Transverse colon (tissue), 4 donors: ENCODE data around the gene SMARCA2.

Experiments used
- EP300 ChIP-seq: sonication (generic); formaldehyde crosslinking; IDR thresholded peaks from one replicate; pipeline ENCODE4 v1.6.1; 2017; ENCODE audit warnings: antibody characterized with exemption, low read depth
- POLR2A ChIP-seq: fragments of 450-650 bp; IDR thresholded peaks from one replicate; pipeline ENCODE4 v1.6.1; 2016; ENCODE audit warnings: antibody characterized with exemption, mild to moderate bottlenecking, moderate library complexity
- POLR2AphosphoS5 ChIP-seq, 3 donors: sonication (generic); formaldehyde crosslinking; IDR thresholded peaks; one replicate each; pipeline ENCODE4 v1.6.1; 2016; ENCODE audit warnings: antibody characterized with exemption in 3 of 3
- TF ChIP-seq, protein P1 (sequence below), 5 experiments: fragments of 200-600 bp in 3 of 5; fragments of 450-650 bp in 2 of 5; sonication (generic) in 3 of 5; IDR thresholded peaks; 1 replicate in 2 of 5; 2 replicates in 3 of 5; pipeline ENCODE4 v1.5.1; 2016 to 2017; ENCODE audit warnings: antibody characterized with exemption in 5 of 5, inconsistent platforms in 3 of 5, mild to moderate bottlenecking in 2 of 5, moderate library complexity in 1 of 5

- TF ChIP-seq, protein P1, sequence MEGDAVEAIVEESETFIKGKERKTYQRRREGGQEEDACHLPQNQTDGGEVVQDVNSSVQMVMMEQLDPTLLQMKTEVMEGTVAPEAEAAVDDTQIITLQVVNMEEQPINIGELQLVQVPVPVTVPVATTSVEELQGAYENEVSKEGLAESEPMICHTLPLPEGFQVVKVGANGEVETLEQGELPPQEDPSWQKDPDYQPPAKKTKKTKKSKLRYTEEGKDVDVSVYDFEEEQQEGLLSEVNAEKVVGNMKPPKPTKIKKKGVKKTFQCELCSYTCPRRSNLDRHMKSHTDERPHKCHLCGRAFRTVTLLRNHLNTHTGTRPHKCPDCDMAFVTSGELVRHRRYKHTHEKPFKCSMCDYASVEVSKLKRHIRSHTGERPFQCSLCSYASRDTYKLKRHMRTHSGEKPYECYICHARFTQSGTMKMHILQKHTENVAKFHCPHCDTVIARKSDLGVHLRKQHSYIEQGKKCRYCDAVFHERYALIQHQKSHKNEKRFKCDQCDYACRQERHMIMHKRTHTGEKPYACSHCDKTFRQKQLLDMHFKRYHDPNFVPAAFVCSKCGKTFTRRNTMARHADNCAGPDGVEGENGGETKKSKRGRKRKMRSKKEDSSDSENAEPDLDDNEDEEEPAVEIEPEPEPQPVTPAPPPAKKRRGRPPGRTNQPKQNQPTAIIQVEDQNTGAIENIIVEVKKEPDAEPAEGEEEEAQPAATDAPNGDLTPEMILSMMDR (IDR thresholded peaks at IDR 0.05), result no peak
- TF ChIP-seq EP300, result no peak
- TF ChIP-seq POLR2AphosphoS5 (IDR thresholded peaks at IDR 0.05), result no peak
- no peak for TF ChIP-seq POLR2A
These were observed 78.9 kb downstream of the SMARCA2 start for GRCh38 chr9:2093920-2094597.
